GM12878 (cell line): ENCODE results near the gene VSTM2L. TPM values are rescaled to one million over a fixed set of nuclear protein-coding genes. Genes with fewer than 3 reads are reported as not detected.

Experiments
- ATAC-seq: fragments of 200-7000 bp; cut with Tn5 transposase; 3 replicates; pipeline ENCODE4 v1.9.1; 2020; ENCODE audit warnings: mild to moderate bottlenecking, moderate library complexity
- BruUV-seq: library from RNA; stranded (reverse); fragments of 400-500 nt; replicated peaks from 2 replicates; lab custom pipeline; 2021; lab: Mats Ljungman, UMichigan
- CTCF ChIA-PET: fragments of 300-600 bp; sonication (Branson Sonifier 250); formaldehyde crosslinking; extraction: SDS; loops from one replicate; lab custom pipeline; 2021; ENCODE audit warnings: inconsistent platforms; lab: Yijun Ruan, JAX
- POLR2A ChIA-PET: fragments of 350-600 bp; formaldehyde crosslinking; extraction: SDS; loops from one replicate; lab custom pipeline; 2021; ENCODE audit warnings: inconsistent platforms; lab: Charles Lee
- RAD21 ChIA-PET: fragments of 300-600 bp; sonication (Branson Sonifier 250); formaldehyde crosslinking; loops from one replicate; lab custom pipeline; 2023; ENCODE audit warnings: antibody characterized with exemption; ENCODE audit not compliant: unreplicated experiment; lab: Charles Lee
- SMC1A ChIA-PET: fragments of 300-600 bp; sonication (Branson Sonifier 250); formaldehyde crosslinking; loops from one replicate; lab custom pipeline; 2023; ENCODE audit not compliant: unreplicated experiment, uncharacterized antibody; lab: Charles Lee
- DNase-seq: peaks from one replicate; pipeline ENCODE4 v3.0.0-alpha.2; 2011; ENCODE audit warnings: low read depth, low spot score
- FAIRE-seq: peaks from 3 replicates; lab custom pipeline; 2011; peaks lifted over from hg19 to GRCh38; lab: Jason Lieb, UNC
- H2AFZ ChIP-seq: 2 replicates; pipeline ENCODE4 v1.6.0; 2011; ENCODE audit warnings: low read depth, low read length, control low read depth; ENCODE audit not compliant: control insufficient read depth
- H3K27ac ChIP-seq: 2 replicates; pipeline ENCODE4 v1.5.1; 2011; ENCODE audit warnings: control low read depth; ENCODE audit not compliant: control insufficient read depth, insufficient read depth
- H3K27me3 ChIP-seq, 2 experiments: replicated peaks in 1 of 2; 2 replicates each; pipeline versions ENCODE4 v1.6.0 to v1.6.1; 2011; ENCODE audit warnings: low read length in 1 of 2; ENCODE audit not compliant: control insufficient read depth in 2 of 2, insufficient read depth in 2 of 2
- H3K36me3 ChIP-seq, 2 experiments: 2 replicates each; pipeline ENCODE4 v1.5.1; 2011; ENCODE audit warnings: low read length in 1 of 2; ENCODE audit not compliant: control insufficient read depth in 2 of 2, insufficient read depth in 2 of 2
- H3K4me1 ChIP-seq: 2 replicates; pipeline ENCODE4 v1.6.1; 2011; ENCODE audit warnings: mild to moderate bottlenecking, low read length, moderate library complexity, mixed read lengths; ENCODE audit not compliant: control insufficient read depth, insufficient read depth
- H3K4me2 ChIP-seq: 2 replicates; pipeline ENCODE4 v1.6.0; 2011; ENCODE audit warnings: control low read depth; ENCODE audit not compliant: control insufficient read depth, insufficient read depth
- H3K4me3 ChIP-seq: fragments of 200-600 bp; sonication (generic); 2 replicates; pipeline ENCODE4 v1.5.1; 2016
- H3K79me2 ChIP-seq: 2 replicates; pipeline ENCODE4 v1.6.0; 2011; ENCODE audit warnings: low read length; ENCODE audit not compliant: control insufficient read depth, insufficient read depth
- H3K9ac ChIP-seq: 2 replicates; pipeline ENCODE4 v1.8.0; 2011; ENCODE audit warnings: low read length, control low read depth, mixed read lengths; ENCODE audit not compliant: control insufficient read depth, insufficient read depth
- H3K9me3 ChIP-seq: replicated peaks from 3 replicates; pipeline ENCODE4 v1.5.1; 2011; ENCODE audit warnings: mild to moderate bottlenecking, low read length; ENCODE audit not compliant: control insufficient read depth, insufficient read depth
- H4K20me1 ChIP-seq: 2 replicates; pipeline ENCODE4 v1.6.0; 2011; ENCODE audit not compliant: control insufficient read depth, insufficient read depth
- EGR1 ChIP-seq, 2 experiments: IDR thresholded peaks; 1 replicate in 1 of 2; 2 replicates in 1 of 2; pipeline ENCODE4 v1.6.1; 2011 to 2012; ENCODE audit warnings: low read depth in 2 of 2, low read length in 2 of 2, borderline replicate concordance in 1 of 2, mild to moderate bottlenecking in 1 of 2, moderate library complexity in 1 of 2
- FOXK2 ChIP-seq: fragments of 450-650 bp; IDR thresholded peaks from 2 replicates; pipeline ENCODE4 v1.6.1; 2017; ENCODE audit warnings: mild to moderate bottlenecking, moderate library complexity
- GABPA ChIP-seq: IDR thresholded peaks from 2 replicates; pipeline ENCODE4 v1.6.1; 2014; ENCODE audit warnings: antibody characterized with exemption, low read depth, mild to moderate bottlenecking, inconsistent platforms
- HDAC2 ChIP-seq: fragments of 200-600 bp; sonication (generic); IDR thresholded peaks from 2 replicates; pipeline ENCODE4 v1.6.1; 2017
- KDM1A ChIP-seq: fragments of 200-600 bp; sonication (generic); IDR thresholded peaks from 2 replicates; pipeline ENCODE4 v1.6.1; 2016; ENCODE audit warnings: borderline replicate concordance
- LARP7 ChIP-seq: fragments of 450-650 bp; IDR thresholded peaks from 2 replicates; pipeline ENCODE4 v1.6.1; 2017; ENCODE audit warnings: mild to moderate bottlenecking
- MYC ChIP-seq: IDR thresholded peaks from 2 replicates; pipeline ENCODE4 v1.6.1; 2011; ENCODE audit warnings: mild to moderate bottlenecking, low read length, moderate library complexity, inconsistent platforms; ENCODE audit not compliant: insufficient read depth, insufficient replicate concordance, insufficient read length, severe bottlenecking
- SMC3 ChIP-seq: IDR thresholded peaks from 2 replicates; pipeline ENCODE4 v1.6.1; 2011; ENCODE audit warnings: low read length, improper control_type of control experiment, borderline replicate concordance
- WGBS: methylation state at CpG from one replicate; pipeline ENCODE4 v1.1.6; 2016; ENCODE audit warnings: low lambda C conversion rate; ENCODE audit not compliant: insufficient replicate concordance, insufficient coverage; ENCODE audit errors: missing lambda C conversion rate; 5-methylcytosine and 5-hydroxymethylcytosine counted together
- in situ Hi-C: fragments of 300-500 bp; cut with MboI; formaldehyde crosslinking; loops from 9 replicates; pipeline ENCODE4 v1.14.3; 2018; ENCODE audit warnings: mixed read lengths
- intact Hi-C: fragments of 100-400 bp; cut with micrococcal nuclease; formaldehyde crosslinking; loops from one replicate; pipeline ENCODE4 v1.14.2; 2022; ENCODE audit not compliant: unreplicated experiment
- polyA plus RNA-seq, 11 experiments: library from polyadenylated mRNA; depleted of rRNA in 4 of 11; unstranded in 6 of 11; stranded (reverse) in 5 of 11; fragments of >200 nt; fragmentation: Nextera tagmentation in 4 of 11; fragmentation: Illumina TruSeq in 1 of 11; extraction: Ambion mirVana in 4 of 11; extraction: Trizol in 1 of 11; gene quantifications; 1 replicate in 1 of 11; 2 replicates in 10 of 11; pipeline versions ENCODE4 v1.2.1 to v1.2.3, GENCODE V29; 2011 to 2016; ENCODE audit warnings: inconsistent platforms in 2 of 11, missing spikeins in 2 of 11, low read depth in 1 of 11
- total RNA-seq, 4 experiments: library from RNA; depleted of rRNA in 3 of 4; stranded (reverse); fragments of >200 nt in 3 of 4; fragmentation: Illumina TruSeq in 1 of 4; extraction: Trizol in 1 of 4; gene quantifications; 2 replicates each; pipeline versions ENCODE4 v1.2.1 to v1.2.3, GENCODE V29; 2013 to 2021
- TF ChIP-seq, protein P1 (sequence below): fragments of 450-650 bp; IDR thresholded peaks from 2 replicates; pipeline ENCODE4 v1.6.1; 2016; ENCODE audit warnings: mild to moderate bottlenecking
- TF ChIP-seq, protein P2 (sequence below): fragments of 450-650 bp; formaldehyde crosslinking; IDR thresholded peaks from 2 replicates; pipeline ENCODE4 v1.5.0; 2022; ENCODE audit warnings: mild to moderate bottlenecking, missing genetic modification characterization
- TF ChIP-seq, protein P3 (sequence below): fragments of 450-650 bp; IDR thresholded peaks from 2 replicates; pipeline ENCODE4 v1.6.1; 2014; ENCODE audit warnings: mild to moderate bottlenecking
- TF ChIP-seq, protein P4 (sequence below): fragments of 450-650 bp; IDR thresholded peaks from 2 replicates; pipeline ENCODE4 v1.6.1; 2017; ENCODE audit warnings: mild to moderate bottlenecking

The VSTM2L gene
- total and polyA plus RNA-seq, 10 of the 15 experiments (the other 5 are each of a cell fraction or from before 2014, with no cell fraction given), result 0.05 to 1.5 (median 0.63) TPM; not detected in 2

DNA sequence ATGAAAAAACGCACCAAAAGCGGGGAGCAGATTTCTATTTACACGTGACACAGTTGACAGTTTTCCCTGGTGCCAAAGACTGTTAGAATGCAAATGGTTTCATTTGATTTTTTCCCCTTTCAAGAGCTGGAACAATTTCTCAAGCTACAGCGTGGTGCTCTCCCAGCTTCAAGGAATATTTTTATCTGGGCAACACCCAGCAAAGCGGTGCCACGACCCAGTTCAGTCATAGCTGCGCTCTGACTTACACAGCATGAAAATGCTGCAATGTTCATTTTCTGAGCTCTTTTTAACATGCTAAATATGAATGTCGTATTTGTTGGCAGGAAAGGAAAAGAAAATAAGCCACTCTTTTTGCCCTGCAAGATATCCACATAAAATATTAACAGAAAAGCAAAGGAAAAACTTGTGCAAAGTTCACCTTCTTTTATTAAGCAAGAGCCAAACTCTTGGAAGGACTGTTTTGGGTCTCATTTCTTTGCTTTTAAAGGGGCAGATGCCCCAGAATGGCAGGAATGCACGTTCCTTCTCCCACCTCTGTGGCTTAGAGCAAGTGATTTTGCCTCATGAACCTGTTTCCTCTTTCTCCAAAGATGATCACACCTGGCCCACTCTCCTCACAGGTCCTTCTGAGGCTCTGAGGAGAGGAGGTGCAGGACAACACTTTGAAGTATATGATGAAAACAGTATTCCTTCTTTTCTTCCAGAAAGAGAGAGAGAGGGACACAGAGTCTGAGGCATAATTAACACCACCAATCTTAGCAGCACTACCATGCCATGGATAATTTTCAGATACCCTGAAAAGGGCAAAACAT is 83.3 kb downstream of the VSTM2L start:
- no peaks in the 10 kb centered on the region for H3K27me3 ChIP-seq
- 87% methylated on average over 9 of the region's 9 CpGs for WGBS
- H3K79me2 ChIP-seq, result no peaks in the 10 kb centered on the region
- no peaks in the 10 kb centered on the region; a peak in 3 of 4 replicates for H3K36me3 ChIP-seq
- H3K9me3 ChIP-seq, result no peaks in the 10 kb centered on the region
- RAD21 ChIA-PET, result no interaction called here
- POLR2A ChIA-PET, result no interaction called here
- no peak overlapping the region for H3K9ac ChIP-seq
- H4K20me1 ChIP-seq, result no peaks in the 10 kb centered on the region
- ATAC-seq (no peak), FAIRE-seq (no peak), DNase-seq (no peak)
- no peak overlapping the region for H3K4me2 ChIP-seq
- in situ Hi-C loops, result no loop called here
- no TSS peak for BruUV-seq
- CTCF ChIA-PET, result no interaction called here
- no peak overlapping the region for H3K4me3 ChIP-seq
- intact Hi-C loops, result no loop called here
- H3K27ac ChIP-seq, result no peak overlapping the region
- SMC1A ChIA-PET, result interaction anchor here (0.7 to 1.0 kb wide), 2 partner anchors 8 to 897 kb away, joined by 3 read pairs; no protein-coding TSS in a partner anchor
- H2AFZ ChIP-seq, result no peak overlapping the region
- peaks cover 17% of the 10 kb centered on the region for H3K4me1 ChIP-seq
- TF ChIP-seq MYC (no peak), KDM1A (no peak), SMC3 (no peak), GABPA (no peak), HDAC2 (no peak), LARP7 (no peak), FOXK2 (no peak), EGR1 (IDR thresholded peaks at IDR 0.05; ENCODE audit: borderline replicate concordance in 1 of 2, low read depth in 2 of 2, low read length in 2 of 2) (no peak)
- TF ChIP-seq, protein P1, sequence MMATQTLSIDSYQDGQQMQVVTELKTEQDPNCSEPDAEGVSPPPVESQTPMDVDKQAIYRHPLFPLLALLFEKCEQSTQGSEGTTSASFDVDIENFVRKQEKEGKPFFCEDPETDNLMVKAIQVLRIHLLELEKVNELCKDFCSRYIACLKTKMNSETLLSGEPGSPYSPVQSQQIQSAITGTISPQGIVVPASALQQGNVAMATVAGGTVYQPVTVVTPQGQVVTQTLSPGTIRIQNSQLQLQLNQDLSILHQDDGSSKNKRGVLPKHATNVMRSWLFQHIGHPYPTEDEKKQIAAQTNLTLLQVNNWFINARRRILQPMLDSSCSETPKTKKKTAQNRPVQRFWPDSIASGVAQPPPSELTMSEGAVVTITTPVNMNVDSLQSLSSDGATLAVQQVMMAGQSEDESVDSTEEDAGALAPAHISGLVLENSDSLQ, result no peak
- TF ChIP-seq, protein P2, sequence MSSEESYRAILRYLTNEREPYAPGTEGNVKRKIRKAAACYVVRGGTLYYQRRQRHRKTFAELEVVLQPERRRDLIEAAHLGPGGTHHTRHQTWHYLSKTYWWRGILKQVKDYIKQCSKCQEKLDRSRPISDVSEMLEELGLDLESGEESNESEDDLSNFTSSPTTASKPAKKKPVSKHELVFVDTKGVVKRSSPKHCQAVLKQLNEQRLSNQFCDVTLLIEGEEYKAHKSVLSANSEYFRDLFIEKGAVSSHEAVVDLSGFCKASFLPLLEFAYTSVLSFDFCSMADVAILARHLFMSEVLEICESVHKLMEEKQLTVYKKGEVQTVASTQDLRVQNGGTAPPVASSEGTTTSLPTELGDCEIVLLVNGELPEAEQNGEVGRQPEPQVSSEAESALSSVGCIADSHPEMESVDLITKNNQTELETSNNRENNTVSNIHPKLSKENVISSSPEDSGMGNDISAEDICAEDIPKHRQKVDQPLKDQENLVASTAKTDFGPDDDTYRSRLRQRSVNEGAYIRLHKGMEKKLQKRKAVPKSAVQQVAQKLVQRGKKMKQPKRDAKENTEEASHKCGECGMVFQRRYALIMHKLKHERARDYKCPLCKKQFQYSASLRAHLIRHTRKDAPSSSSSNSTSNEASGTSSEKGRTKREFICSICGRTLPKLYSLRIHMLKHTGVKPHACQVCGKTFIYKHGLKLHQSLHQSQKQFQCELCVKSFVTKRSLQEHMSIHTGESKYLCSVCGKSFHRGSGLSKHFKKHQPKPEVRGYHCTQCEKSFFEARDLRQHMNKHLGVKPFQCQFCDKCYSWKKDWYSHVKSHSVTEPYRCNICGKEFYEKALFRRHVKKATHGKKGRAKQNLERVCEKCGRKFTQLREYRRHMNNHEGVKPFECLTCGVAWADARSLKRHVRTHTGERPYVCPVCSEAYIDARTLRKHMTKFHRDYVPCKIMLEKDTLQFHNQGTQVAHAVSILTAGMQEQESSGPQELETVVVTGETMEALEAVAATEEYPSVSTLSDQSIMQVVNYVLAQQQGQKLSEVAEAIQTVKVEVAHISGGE, result no peak
- TF ChIP-seq, protein P3, sequence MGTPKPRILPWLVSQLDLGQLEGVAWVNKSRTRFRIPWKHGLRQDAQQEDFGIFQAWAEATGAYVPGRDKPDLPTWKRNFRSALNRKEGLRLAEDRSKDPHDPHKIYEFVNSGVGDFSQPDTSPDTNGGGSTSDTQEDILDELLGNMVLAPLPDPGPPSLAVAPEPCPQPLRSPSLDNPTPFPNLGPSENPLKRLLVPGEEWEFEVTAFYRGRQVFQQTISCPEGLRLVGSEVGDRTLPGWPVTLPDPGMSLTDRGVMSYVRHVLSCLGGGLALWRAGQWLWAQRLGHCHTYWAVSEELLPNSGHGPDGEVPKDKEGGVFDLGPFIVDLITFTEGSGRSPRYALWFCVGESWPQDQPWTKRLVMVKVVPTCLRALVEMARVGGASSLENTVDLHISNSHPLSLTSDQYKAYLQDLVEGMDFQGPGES, result no peak
- TF ChIP-seq, protein P4, sequence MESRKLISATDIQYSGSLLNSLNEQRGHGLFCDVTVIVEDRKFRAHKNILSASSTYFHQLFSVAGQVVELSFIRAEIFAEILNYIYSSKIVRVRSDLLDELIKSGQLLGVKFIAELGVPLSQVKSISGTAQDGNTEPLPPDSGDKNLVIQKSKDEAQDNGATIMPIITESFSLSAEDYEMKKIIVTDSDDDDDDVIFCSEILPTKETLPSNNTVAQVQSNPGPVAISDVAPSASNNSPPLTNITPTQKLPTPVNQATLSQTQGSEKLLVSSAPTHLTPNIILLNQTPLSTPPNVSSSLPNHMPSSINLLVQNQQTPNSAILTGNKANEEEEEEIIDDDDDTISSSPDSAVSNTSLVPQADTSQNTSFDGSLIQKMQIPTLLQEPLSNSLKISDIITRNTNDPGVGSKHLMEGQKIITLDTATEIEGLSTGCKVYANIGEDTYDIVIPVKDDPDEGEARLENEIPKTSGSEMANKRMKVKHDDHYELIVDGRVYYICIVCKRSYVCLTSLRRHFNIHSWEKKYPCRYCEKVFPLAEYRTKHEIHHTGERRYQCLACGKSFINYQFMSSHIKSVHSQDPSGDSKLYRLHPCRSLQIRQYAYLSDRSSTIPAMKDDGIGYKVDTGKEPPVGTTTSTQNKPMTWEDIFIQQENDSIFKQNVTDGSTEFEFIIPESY, result no peak
